Mesenchymal stem cell (in vitro differentiated cells and primary cell): Measurements from ENCODE around the gene CFDP1.

Experiments
- DNase-seq: peaks from one replicate; pipeline ENCODE4 v3.0.0-alpha.2; 2013
- H2AFZ ChIP-seq: one replicate; pipeline ENCODE4 v1.6.1; 2013; ENCODE audit warnings: low read depth, mild to moderate bottlenecking, control low read depth, inconsistent platforms, low read length, moderate library complexity
- H2AK5ac ChIP-seq: 2 replicates; pipeline ENCODE4 v1.6.1; 2013; ENCODE audit warnings: low read length, moderate library complexity, mild to moderate bottlenecking, inconsistent platforms; ENCODE audit not compliant: severe bottlenecking
- H2BK120ac ChIP-seq: one replicate; pipeline ENCODE4 v1.6.1; 2013; ENCODE audit warnings: low read depth, mild to moderate bottlenecking, inconsistent platforms, low read length, moderate library complexity
- H2BK12ac ChIP-seq, 2 experiments: one replicate each; pipeline ENCODE4 v1.6.1; 2013; ENCODE audit warnings: inconsistent platforms in 2 of 2, low read length in 2 of 2, mild to moderate bottlenecking in 2 of 2, moderate library complexity in 2 of 2, control low read depth in 1 of 2
- H2BK15ac ChIP-seq: one replicate; pipeline ENCODE4 v1.6.1; 2013; ENCODE audit warnings: mild to moderate bottlenecking, low read depth, inconsistent platforms; ENCODE audit not compliant: poor library complexity, severe bottlenecking
- H2BK5ac ChIP-seq: 2 replicates; pipeline ENCODE4 v1.6.1; 2013; ENCODE audit warnings: low read depth, mild to moderate bottlenecking, low read length, control low read depth, inconsistent platforms; ENCODE audit not compliant: poor library complexity, severe bottlenecking
- H3K14ac ChIP-seq, 2 experiments: one replicate each; pipeline ENCODE4 v1.6.1; 2013; ENCODE audit warnings: inconsistent platforms in 2 of 2, low read length in 2 of 2, control low read depth in 1 of 2, mild to moderate bottlenecking in 1 of 2, moderate library complexity in 1 of 2
- H3K18ac ChIP-seq, 2 experiments: one replicate each; pipeline ENCODE4 v1.6.1; 2013; ENCODE audit warnings: inconsistent platforms in 2 of 2, low read length in 2 of 2, control low read depth in 1 of 2, low read depth in 1 of 2, mild to moderate bottlenecking in 1 of 2
- H3K23ac ChIP-seq, 2 experiments: one replicate each; pipeline ENCODE4 v1.6.1; 2013; ENCODE audit warnings: inconsistent platforms in 2 of 2, low read length in 2 of 2, mild to moderate bottlenecking in 2 of 2, moderate library complexity in 2 of 2, control low read depth in 1 of 2
- H3K27ac ChIP-seq: 2 replicates; pipeline ENCODE4 v1.5.1; 2013; ENCODE audit warnings: mild to moderate bottlenecking, moderate library complexity, low read length, control low read depth, inconsistent platforms; ENCODE audit not compliant: poor library complexity, severe bottlenecking
- H3K27me3 ChIP-seq, 2 experiments: 2 replicates each; pipeline versions ENCODE4 v1.6.1 to v1.7.0; 2013; ENCODE audit warnings: low read length in 2 of 2, mild to moderate bottlenecking in 2 of 2, moderate library complexity in 2 of 2, control low read depth in 1 of 2, inconsistent platforms in 1 of 2; ENCODE audit not compliant: control insufficient read depth in 1 of 2, insufficient read depth in 1 of 2
- H3K36me3 ChIP-seq, 2 experiments: 2 replicates each; pipeline versions ENCODE4 v1.6.1 to v1.7.0; 2013; ENCODE audit warnings: low read length in 2 of 2, control low read depth in 1 of 2, inconsistent platforms in 1 of 2, low read depth in 1 of 2, mild to moderate bottlenecking in 1 of 2; ENCODE audit not compliant: insufficient read depth in 2 of 2, control insufficient read depth in 1 of 2
- H3K4ac ChIP-seq, 2 experiments: one replicate each; pipeline ENCODE4 v1.6.1; 2013; ENCODE audit warnings: inconsistent platforms in 2 of 2, low read length in 2 of 2, mild to moderate bottlenecking in 2 of 2, moderate library complexity in 2 of 2, control low read depth in 1 of 2, low read depth in 1 of 2
- H3K4me1 ChIP-seq: 2 replicates; pipeline ENCODE4 v1.6.1; 2013; ENCODE audit warnings: low read depth, low read length, control low read depth; ENCODE audit not compliant: control insufficient read depth, insufficient read depth
- H3K4me2 ChIP-seq: 2 replicates; pipeline ENCODE4 v1.6.1; 2013; ENCODE audit warnings: low read length, mild to moderate bottlenecking, inconsistent platforms; ENCODE audit not compliant: poor library complexity, severe bottlenecking
- H3K4me3 ChIP-seq, 2 experiments: 2 replicates each; pipeline versions ENCODE4 v1.5.1 to v1.7.0; 2013; ENCODE audit warnings: low read length in 2 of 2, mild to moderate bottlenecking in 2 of 2, control low read depth in 1 of 2, low read depth in 1 of 2; ENCODE audit not compliant: insufficient read depth in 1 of 2
- H3K79me1 ChIP-seq: replicated peaks from 2 replicates; pipeline ENCODE4 v1.6.1; 2013; ENCODE audit warnings: mild to moderate bottlenecking, control low read depth, low read length, inconsistent platforms; ENCODE audit not compliant: poor library complexity, severe bottlenecking
- H3K9ac ChIP-seq: 2 replicates; pipeline ENCODE4 v1.7.0; 2013; ENCODE audit warnings: mild to moderate bottlenecking, low read length, moderate library complexity
- H3K9me3 ChIP-seq: 2 replicates; pipeline ENCODE4 v1.7.0; 2013; ENCODE audit warnings: mild to moderate bottlenecking, low read length; ENCODE audit not compliant: control insufficient read depth
- H4K8ac ChIP-seq: one replicate; pipeline ENCODE4 v1.6.1; 2013; ENCODE audit warnings: inconsistent platforms, mild to moderate bottlenecking, low read length, moderate library complexity
- H4K91ac ChIP-seq: one replicate; pipeline ENCODE4 v1.6.1; 2013; ENCODE audit warnings: mild to moderate bottlenecking, low read length, inconsistent platforms
- WGBS: methylation state at CpG from one replicate; pipeline ENCODE4 v1.1.7; 2013; ENCODE audit warnings: mixed read lengths; 5-methylcytosine and 5-hydroxymethylcytosine counted together

CFDP1 gene

DNA sequence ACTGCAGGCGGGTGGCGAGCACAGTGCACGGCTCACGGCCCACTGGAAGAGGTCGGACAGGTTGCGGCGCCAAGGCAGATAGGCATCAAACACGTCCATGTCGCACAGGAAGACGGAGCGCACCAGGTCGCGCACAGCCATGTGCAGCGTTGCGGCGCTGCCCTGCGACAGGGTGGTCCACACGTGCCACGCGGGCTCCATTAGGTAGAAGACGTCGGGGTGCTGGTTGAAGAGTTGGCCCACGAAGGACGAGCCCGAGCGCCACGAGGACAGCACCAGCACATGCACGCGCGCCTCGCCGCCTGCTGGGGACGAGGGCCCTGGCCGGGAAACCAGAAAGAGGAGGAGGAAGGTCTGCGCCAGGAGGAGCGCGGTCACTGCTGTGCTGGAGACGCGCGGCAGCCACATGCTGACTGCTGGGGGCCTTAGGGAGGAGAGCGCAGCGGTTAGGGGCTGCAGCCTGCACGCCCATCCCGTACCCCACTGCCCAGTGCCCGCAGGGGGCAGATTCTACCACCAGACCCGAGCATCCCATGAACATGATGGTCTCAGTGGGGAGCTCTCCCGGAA is 46.2 kb upstream of the CFDP1 start:
- Histone ChIP-seq H2BK120ac (no peak overlapping the region), H3K4me1 (peaks cover 2% of the 10 kb centered on the region), H2AFZ (no peak overlapping the region), H3K18ac (no peak overlapping the region), H3K4me3 (peak overlapping the region in 1 of 2 experiments; percentile 8), H3K79me1 (no peaks in the 10 kb centered on the region), H3K14ac (no peak overlapping the region), H3K4ac (no peak overlapping the region), H2BK15ac (no peak overlapping the region), H3K9ac (no peak overlapping the region), H4K8ac (no peak overlapping the region), H3K36me3 (no peaks in the 10 kb centered on the region), H2AK5ac (no peak overlapping the region), H2BK12ac (no peak overlapping the region), H3K9me3 (no peaks in the 10 kb centered on the region), H3K27me3 (peaks cover 0 to 25% of the 10 kb centered on the region in 2 experiments), H2BK5ac (no peak overlapping the region), H3K4me2 (no peak overlapping the region), H3K23ac (no peak overlapping the region), H3K27ac (no peak overlapping the region), H4K91ac (no peak overlapping the region)
- DNase-seq: no peak
- WGBS: 97% methylated on average over 47 of the region's 47 CpGs

GRCh38 chr16:75478480-75479345 is 45.4 kb upstream of the CFDP1 start:
- H2BK15ac ChIP-seq: peak overlapping the region; percentile 19
- no peaks in the 10 kb centered on the region for H3K9me3 ChIP-seq
- no peaks in the 10 kb centered on the region for H3K79me1 ChIP-seq
- H2BK12ac ChIP-seq: no peak overlapping the region
- peaks cover 0 to 25% of the 10 kb centered on the region in 2 experiments for H3K27me3 ChIP-seq
- no peak overlapping the region for H3K4me3 ChIP-seq
- H2BK5ac ChIP-seq: no peak overlapping the region
- no peaks in the 10 kb centered on the region for H3K36me3 ChIP-seq
- H4K91ac ChIP-seq: no peak overlapping the region
- H2AFZ ChIP-seq: no peak overlapping the region
- peaks cover 2% of the 10 kb centered on the region for H3K4me1 ChIP-seq
- no peak overlapping the region for H3K9ac ChIP-seq
- no peak overlapping the region for H3K23ac ChIP-seq
- H2BK120ac ChIP-seq: no peak overlapping the region
- DNase-seq: no peak
- H4K8ac ChIP-seq: no peak overlapping the region
- no peak overlapping the region for H3K27ac ChIP-seq
- no peak overlapping the region for H3K4ac ChIP-seq
- WGBS: 96% methylated on average over 80 of the region's 80 CpGs
- no peak overlapping the region for H2AK5ac ChIP-seq
- no peak overlapping the region for H3K14ac ChIP-seq
- no peak overlapping the region for H3K4me2 ChIP-seq
- no peak overlapping the region for H3K18ac ChIP-seq

DNA sequence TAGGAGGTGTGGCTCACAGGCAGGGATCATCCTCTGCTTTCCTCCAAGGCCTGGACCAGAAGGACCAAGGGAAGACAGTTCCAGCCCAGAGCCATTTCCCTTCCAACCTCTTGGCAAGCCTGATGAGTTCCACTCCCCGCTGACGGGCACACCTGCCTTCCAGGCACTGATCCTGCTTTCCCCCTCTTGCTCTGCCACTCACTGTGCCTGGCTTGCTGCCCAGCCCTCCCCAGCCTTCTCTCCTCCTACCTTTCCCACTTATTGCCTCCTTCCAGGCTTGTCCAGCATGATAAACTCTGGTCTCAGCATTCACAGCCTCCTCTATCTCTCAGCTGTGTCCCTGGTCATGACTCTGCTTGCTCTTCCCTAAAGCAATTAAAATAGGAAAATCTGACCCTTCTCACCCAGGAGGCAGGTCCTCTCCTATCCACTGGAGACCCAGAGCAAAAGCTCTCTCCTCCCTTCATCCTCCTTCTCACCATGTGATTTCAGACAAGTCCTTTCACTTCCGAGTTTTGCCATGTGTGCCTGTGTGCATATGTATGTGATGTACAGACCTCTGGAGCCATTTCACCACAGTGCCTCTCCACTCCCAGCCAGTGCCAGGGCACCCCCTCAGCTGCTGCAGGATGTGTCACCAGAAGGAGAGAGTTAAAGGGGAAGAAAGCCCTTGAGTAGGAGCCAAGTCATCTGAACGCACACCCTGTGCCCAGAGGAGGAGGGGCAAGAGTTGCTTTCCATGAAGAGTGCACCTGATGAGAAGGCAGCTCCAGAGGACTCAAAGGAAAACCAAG is 44.6 kb upstream of the CFDP1 start:
- peaks cover 0 to 25% of the 10 kb centered on the region in 2 experiments for H3K27me3 ChIP-seq
- no peaks in the 10 kb centered on the region for H3K36me3 ChIP-seq
- no peak overlapping the region for H3K9ac ChIP-seq
- H3K27ac ChIP-seq: no peak overlapping the region
- no peak overlapping the region for H2BK15ac ChIP-seq
- H3K18ac ChIP-seq: no peak overlapping the region
- no peak overlapping the region for H3K4ac ChIP-seq
- H2AFZ ChIP-seq: no peak overlapping the region
- H3K4me2 ChIP-seq: no peak overlapping the region
- H4K91ac ChIP-seq: no peak overlapping the region
- no peak overlapping the region for H3K4me3 ChIP-seq
- H2BK12ac ChIP-seq: no peak overlapping the region
- H3K4me1 ChIP-seq: peaks cover 2% of the 10 kb centered on the region
- H3K9me3 ChIP-seq: no peaks in the 10 kb centered on the region
- no peaks in the 10 kb centered on the region for H3K79me1 ChIP-seq
- 96% methylated on average over 3 of the region's 4 CpGs for WGBS
- no peak overlapping the region for H4K8ac ChIP-seq
- no peak overlapping the region for H2BK5ac ChIP-seq
- H2AK5ac ChIP-seq: no peak overlapping the region
- DNase-seq: no peak
- no peak overlapping the region for H2BK120ac ChIP-seq
- H3K14ac ChIP-seq: no peak overlapping the region
- H3K23ac ChIP-seq: no peak overlapping the region

- peaks cover 2% of the 10 kb centered on the region for H3K4me1 ChIP-seq
- H2BK12ac ChIP-seq: no peak overlapping the region
- H2BK15ac ChIP-seq: no peak overlapping the region
- H3K4me2 ChIP-seq: no peak overlapping the region
- no peak overlapping the region for H4K8ac ChIP-seq
- no peak overlapping the region for H2AK5ac ChIP-seq
- no peak for DNase-seq
- H3K4ac ChIP-seq: no peak overlapping the region
- H3K18ac ChIP-seq: no peak overlapping the region
- H2AFZ ChIP-seq: no peak overlapping the region
- no peaks in the 10 kb centered on the region for H3K9me3 ChIP-seq
- H3K36me3 ChIP-seq: no peaks in the 10 kb centered on the region
- peaks cover 0 to 20% of the 10 kb centered on the region in 2 experiments for H3K27me3 ChIP-seq
- H3K79me1 ChIP-seq: no peaks in the 10 kb centered on the region
- H3K9ac ChIP-seq: no peak overlapping the region
- no peak overlapping the region for H3K14ac ChIP-seq
- H3K23ac ChIP-seq: no peak overlapping the region
- H2BK120ac ChIP-seq: no peak overlapping the region
- no peak overlapping the region for H3K4me3 ChIP-seq
- no peak overlapping the region for H3K27ac ChIP-seq
- no peak overlapping the region for H2BK5ac ChIP-seq
- 88% methylated on average over 8 of the region's 8 CpGs for WGBS
- H4K91ac ChIP-seq: no peak overlapping the region
Observed at GRCh38 chr16:75476817-75477216, 43.5 kb upstream of the CFDP1 start.
